NOMO-1 treated with DMSO at 0.1 percent for 48 hours (cell line): ENCODE measurements around the gene AFF2.

ENCODE experiments used
- DNase-seq: peaks from one replicate; lab custom pipeline; 2025; ENCODE audit not compliant: unreplicated experiment; lab: John Stamatoyannopoulos, UW

Gene AFF2

GRCh38 chrX:148984238-148984637 lies 483.8 kb downstream of the AFF2 start:
- DNase-seq = no peak

- DNase-seq = no peak
Measured at GRCh38 chrX:148991502-148991901, 491.1 kb downstream of the AFF2 start.

GRCh38 chrX:148995661-148996060 lies 495.2 kb downstream of the AFF2 start:
- no peak for DNase-seq

- no peak for DNase-seq
Measured at GRCh38 chrX:149002320-149002719, 501.9 kb downstream of the AFF2 start.

- DNase-seq = no peak
Measured at GRCh38 chrX:149003863-149004660, 503.6 kb downstream of the AFF2 start.

GRCh38 chrX:149004936-149005335 lies 504.5 kb downstream of the AFF2 start:
- no peak for DNase-seq

- no peak for DNase-seq
Measured at GRCh38 chrX:149006235-149006634, 505.8 kb downstream of the AFF2 start.

- no peak for DNase-seq
Measured at GRCh38 chrX:149007423-149007822, 507.0 kb downstream of the AFF2 start.

GRCh38 chrX:149010013-149010852 lies 509.8 kb downstream of the AFF2 start:
- DNase-seq = no peak

GRCh38 chrX:149010853-149011224 lies 510.4 kb downstream of the AFF2 start:
- no peak for DNase-seq

- no peak for DNase-seq
Measured at GRCh38 chrX:149013081-149013480, 512.7 kb downstream of the AFF2 start.

- no peak for DNase-seq
Measured at GRCh38 chrX:149021159-149021558, 520.7 kb downstream of the AFF2 start.

GRCh38 chrX:149022485-149022884 lies 522.1 kb downstream of the AFF2 start:
- no peak for DNase-seq

GRCh38 chrX:149032449-149032848 lies 532.0 kb downstream of the AFF2 start:
- DNase-seq = no peak

GRCh38 chrX:149036086-149036485 lies 535.7 kb downstream of the AFF2 start:
- no peak for DNase-seq

- no peak for DNase-seq
Measured at GRCh38 chrX:149037281-149037870, 537.0 kb downstream of the AFF2 start.

GRCh38 chrX:149039057-149039456 lies 538.6 kb downstream of the AFF2 start:
- no peak for DNase-seq

- no peak for DNase-seq
Measured at GRCh38 chrX:149040873-149041535, 540.6 kb downstream of the AFF2 start.

GRCh38 chrX:149043401-149043800 lies 543.0 kb downstream of the AFF2 start:
- DNase-seq = no peak

GRCh38 chrX:149044471-149044870 lies 544.1 kb downstream of the AFF2 start:
- DNase-seq = no peak

GRCh38 chrX:149045645-149046210 lies 545.3 kb downstream of the AFF2 start:
- no peak for DNase-seq
